HepG2 (cell line): ENCODE measurements around the gene ARRDC1. TPM values are rescaled to one million over a fixed set of nuclear protein-coding genes. Genes with fewer than 3 reads are reported as not detected.

Experiments used
- ADNP ChIP-seq: sonication (generic); formaldehyde crosslinking; IDR thresholded peaks from 2 replicates; pipeline ENCODE4 v1.4.0; 2020; ENCODE audit warnings: missing genetic modification reagents
- GATAD1 ChIP-seq: IDR thresholded peaks from 2 replicates; pipeline ENCODE4 v1.6.1; 2016; ENCODE audit warnings: missing genetic modification reagents, missing compliant biosample characterization
- GTF2F1 ChIP-seq: fragments of 150-350 bp; IDR thresholded peaks from 2 replicates; pipeline ENCODE4 v1.6.1; 2014; ENCODE audit warnings: low read length
- IRF2 ChIP-seq: IDR thresholded peaks from 2 replicates; pipeline ENCODE4 v1.6.1; 2018; ENCODE audit warnings: missing genetic modification reagents, missing compliant biosample characterization
- IRX3 ChIP-seq: sonication (generic); formaldehyde crosslinking; IDR thresholded peaks from 2 replicates; pipeline ENCODE4 v1.8.1; 2023; ENCODE audit warnings: mild to moderate bottlenecking, low read depth, missing genetic modification reagents, borderline replicate concordance
- KDM5B ChIP-seq: sonication (generic); formaldehyde crosslinking; IDR thresholded peaks from 2 replicates; pipeline ENCODE4 v1.4.0; 2020; ENCODE audit warnings: missing genetic modification reagents, mild to moderate bottlenecking, borderline replicate concordance
- PCBP1 ChIP-seq: fragments of 200-400 bp; formaldehyde crosslinking; IDR thresholded peaks from 2 replicates; pipeline ENCODE4 v1.6.1; 2017; ENCODE audit warnings: mild to moderate bottlenecking, low read depth, low read length, borderline replicate concordance
- RARA ChIP-seq: IDR thresholded peaks from 2 replicates; pipeline ENCODE4 v1.6.1; 2016; ENCODE audit warnings: missing genetic modification reagents, missing compliant biosample characterization
- SP2 ChIP-seq: sonication (generic); formaldehyde crosslinking; IDR thresholded peaks from 2 replicates; pipeline ENCODE4 v1.5.1; 2020; ENCODE audit warnings: mild to moderate bottlenecking, missing genetic modification reagents
- TBP ChIP-seq: sonication (generic); formaldehyde crosslinking; IDR thresholded peaks from 2 replicates; pipeline ENCODE4 v1.5.0; 2020; ENCODE audit warnings: missing genetic modification reagents
- TCF7 ChIP-seq: sonication (generic); IDR thresholded peaks from 2 replicates; pipeline ENCODE4 v1.6.1; 2016; ENCODE audit warnings: antibody characterized with exemption, low read depth
- ZBTB37 ChIP-seq: sonication (generic); formaldehyde crosslinking; IDR thresholded peaks from 2 replicates; pipeline ENCODE4 v1.4.0; 2020; ENCODE audit warnings: mild to moderate bottlenecking, missing genetic modification reagents
- ZNF12 ChIP-seq: sonication (generic); formaldehyde crosslinking; IDR thresholded peaks from 2 replicates; pipeline ENCODE4 v1.5.0; 2020; ENCODE audit warnings: missing genetic modification reagents
- ZNF34 ChIP-seq: sonication (generic); formaldehyde crosslinking; IDR thresholded peaks from 2 replicates; pipeline ENCODE4 v1.4.0; 2020; ENCODE audit warnings: mild to moderate bottlenecking, missing genetic modification reagents, borderline replicate concordance
- ZNF503 ChIP-seq: sonication (generic); formaldehyde crosslinking; IDR thresholded peaks from 2 replicates; pipeline ENCODE4 v1.4.0; 2020; ENCODE audit warnings: missing genetic modification reagents
- ZNF691 ChIP-seq: sonication (generic); formaldehyde crosslinking; IDR thresholded peaks from 2 replicates; pipeline ENCODE4 v1.4.0; 2020; ENCODE audit warnings: missing genetic modification reagents, low read depth, mild to moderate bottlenecking, borderline replicate concordance
- ZNF777 ChIP-seq: sonication (generic); formaldehyde crosslinking; IDR thresholded peaks from 2 replicates; pipeline ENCODE4 v1.4.0; 2020; ENCODE audit warnings: missing genetic modification reagents
- polyA plus RNA-seq, 8 experiments: library from polyadenylated mRNA; depleted of rRNA in 3 of 8; stranded (reverse) in 7 of 8; unstranded in 1 of 8; fragments of >200 nt; fragmentation: Illumina TruSeq in 4 of 8; extraction: Trizol in 4 of 8; gene quantifications; 2 replicates each; pipeline versions ENCODE4 v1.2.1 to v1.2.3, GENCODE V29; 2011 to 2016; ENCODE audit warnings: low read depth in 4 of 8, missing spikeins in 1 of 8, mixed read lengths in 1 of 8; ENCODE audit not compliant: insufficient read depth in 1 of 8
- total RNA-seq, 5 experiments: library from RNA; depleted of rRNA; stranded (reverse); fragments of >200 nt; fragmentation: Illumina TruSeq; extraction: Trizol; gene quantifications; 2 replicates each; pipeline ENCODE4 v1.2.3, GENCODE V29; 2016; ENCODE audit warnings: low read depth in 1 of 5
- TF ChIP-seq, protein P1 (sequence below): sonication (generic); formaldehyde crosslinking; IDR thresholded peaks from 2 replicates; pipeline ENCODE4 v1.4.0; 2020; ENCODE audit warnings: mild to moderate bottlenecking, missing genetic modification reagents
- TF ChIP-seq, protein P2 (sequence below): sonication (generic); formaldehyde crosslinking; IDR thresholded peaks from 2 replicates; pipeline ENCODE4 v1.5.1; 2020; ENCODE audit warnings: missing genetic modification reagents, mild to moderate bottlenecking, borderline replicate concordance
- TF ChIP-seq, protein P3 (sequence below): sonication (generic); formaldehyde crosslinking; IDR thresholded peaks from 2 replicates; pipeline ENCODE4 v1.4.0; 2020; ENCODE audit warnings: missing genetic modification reagents

The ARRDC1 gene
- total and polyA plus RNA-seq, 2 of the 13 experiments (the other 11 are each of a cell fraction or from before 2014, with no cell fraction given) = 21.7 to 44.4 TPM

- TF ChIP-seq IRF2 = no peak
- no peak for TF ChIP-seq TBP (CRISPR knock-in tag)
- TF ChIP-seq PCBP1 = no peak
- TF ChIP-seq ADNP = no peak
- TF ChIP-seq, protein P1, sequence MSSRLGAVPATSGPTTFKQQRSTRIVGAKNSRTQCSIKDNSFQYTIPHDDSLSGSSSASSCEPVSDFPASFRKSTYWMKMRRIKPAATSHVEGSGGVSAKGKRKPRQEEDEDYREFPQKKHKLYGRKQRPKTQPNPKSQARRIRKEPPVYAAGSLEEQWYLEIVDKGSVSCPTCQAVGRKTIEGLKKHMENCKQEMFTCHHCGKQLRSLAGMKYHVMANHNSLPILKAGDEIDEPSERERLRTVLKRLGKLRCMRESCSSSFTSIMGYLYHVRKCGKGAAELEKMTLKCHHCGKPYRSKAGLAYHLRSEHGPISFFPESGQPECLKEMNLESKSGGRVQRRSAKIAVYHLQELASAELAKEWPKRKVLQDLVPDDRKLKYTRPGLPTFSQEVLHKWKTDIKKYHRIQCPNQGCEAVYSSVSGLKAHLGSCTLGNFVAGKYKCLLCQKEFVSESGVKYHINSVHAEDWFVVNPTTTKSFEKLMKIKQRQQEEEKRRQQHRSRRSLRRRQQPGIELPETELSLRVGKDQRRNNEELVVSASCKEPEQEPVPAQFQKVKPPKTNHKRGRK (CRISPR knock-in tag) = no peak
- no peak for TF ChIP-seq ZBTB37 (CRISPR knock-in tag)
- no peak for TF ChIP-seq ZNF12 (CRISPR knock-in tag)
- TF ChIP-seq, protein P2, sequence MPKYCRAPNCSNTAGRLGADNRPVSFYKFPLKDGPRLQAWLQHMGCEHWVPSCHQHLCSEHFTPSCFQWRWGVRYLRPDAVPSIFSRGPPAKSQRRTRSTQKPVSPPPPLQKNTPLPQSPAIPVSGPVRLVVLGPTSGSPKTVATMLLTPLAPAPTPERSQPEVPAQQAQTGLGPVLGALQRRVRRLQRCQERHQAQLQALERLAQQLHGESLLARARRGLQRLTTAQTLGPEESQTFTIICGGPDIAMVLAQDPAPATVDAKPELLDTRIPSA = no peak; the same call in 1 of the 2 replicates
- 0 out of 2 replicates have a peak, but pooled peaks have one; percentile 57 for TF ChIP-seq ZNF503 (CRISPR knock-in tag)
- TF ChIP-seq IRX3 (CRISPR knock-in tag) = 0 out of 2 replicates have a peak, but pooled peaks have one; percentile 51
- TF ChIP-seq ZNF34 (CRISPR knock-in tag) = no peak
- peak; percentile 24; the same call in 1 of the 2 replicates for TF ChIP-seq ZNF691 (CRISPR knock-in tag)
- TF ChIP-seq KDM5B (CRISPR knock-in tag) = peak; percentile 49; the same call in 1 of the 2 replicates
- no peak for TF ChIP-seq GTF2F1
- TF ChIP-seq ZNF777 (CRISPR knock-in tag) = 0 out of 2 replicates have a peak, but pooled peaks have one; percentile 22
- TF ChIP-seq, protein P3, sequence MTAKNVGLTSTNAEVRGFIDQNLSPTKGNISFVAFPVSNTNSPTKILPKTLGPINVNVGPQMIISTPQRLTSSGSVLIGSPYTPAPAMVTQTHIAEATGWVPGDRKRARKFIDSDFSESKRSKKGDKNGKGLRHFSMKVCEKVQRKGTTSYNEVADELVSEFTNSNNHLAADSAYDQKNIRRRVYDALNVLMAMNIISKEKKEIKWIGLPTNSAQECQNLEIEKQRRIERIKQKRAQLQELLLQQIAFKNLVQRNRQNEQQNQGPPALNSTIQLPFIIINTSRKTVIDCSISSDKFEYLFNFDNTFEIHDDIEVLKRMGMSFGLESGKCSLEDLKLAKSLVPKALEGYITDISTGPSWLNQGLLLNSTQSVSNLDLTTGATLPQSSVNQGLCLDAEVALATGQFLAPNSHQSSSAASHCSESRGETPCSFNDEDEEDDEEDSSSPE (CRISPR knock-in tag) = peak; percentile 27; the same call in 1 of the 2 replicates
- TF ChIP-seq TCF7 = peak; percentile 29; the same call in 1 of the 2 replicates
- peak; percentile 87 for TF ChIP-seq GATAD1 (CRISPR knock-in tag)
- TF ChIP-seq RARA (CRISPR knock-in tag) = 0 out of 2 replicates have a peak, but pooled peaks have one; percentile 14
- peak; percentile 51; the same call in 1 of the 2 replicates for TF ChIP-seq SP2 (CRISPR knock-in tag)
Measured at GRCh38 chr9:137618105-137619067, 12.9 kb downstream of the ARRDC1 start, which contains the start of gene EHMT1 (continued).
